Hepatocyte (in vitro differentiated cells): ENCODE results near the gene M1AP. TPM values are rescaled to one million over a fixed set of nuclear protein-coding genes. Genes with fewer than 3 reads are reported as not detected.

ENCODE experiments used
- DNase-seq: peaks from one replicate; pipeline ENCODE4 v3.0.0-alpha.2; 2016; ENCODE audit warnings: low spot score
- H2AFZ ChIP-seq: fragments of 200-600 bp; sonication (generic); 2 replicates; pipeline ENCODE4 v1.6.0; 2016; ENCODE audit warnings: antibody characterized with exemption, mild to moderate bottlenecking
- H3K27ac ChIP-seq: fragments of 200-600 bp; sonication (generic); 2 replicates; pipeline ENCODE4 v1.5.1; 2016; ENCODE audit warnings: mild to moderate bottlenecking
- H3K27me3 ChIP-seq: fragments of 200-600 bp; sonication (generic); 2 replicates; pipeline ENCODE4 v1.6.1; 2016
- H3K36me3 ChIP-seq: fragments of 200-600 bp; sonication (generic); replicated peaks from 2 replicates; pipeline ENCODE4 v1.5.1; 2016; ENCODE audit warnings: low read depth; ENCODE audit not compliant: insufficient read depth
- H3K4me1 ChIP-seq: fragments of 200-600 bp; sonication (generic); 2 replicates; pipeline ENCODE4 v1.5.1; 2016; ENCODE audit warnings: mild to moderate bottlenecking, moderate library complexity; ENCODE audit not compliant: insufficient read depth
- H3K4me2 ChIP-seq: fragments of 200-600 bp; sonication (generic); 2 replicates; pipeline ENCODE4 v1.6.0; 2016
- H3K4me3 ChIP-seq: fragments of 200-600 bp; sonication (generic); 2 replicates; pipeline ENCODE4 v1.5.1; 2016; ENCODE audit warnings: mild to moderate bottlenecking
- H3K79me2 ChIP-seq: fragments of 200-600 bp; sonication (generic); 2 replicates; pipeline ENCODE4 v1.6.0; 2017; ENCODE audit warnings: mild to moderate bottlenecking
- H3K9me2 ChIP-seq: fragments of 200-600 bp; sonication (generic); replicated peaks from 2 replicates; pipeline ENCODE4 v1.6.0; 2017; ENCODE audit warnings: mild to moderate bottlenecking; ENCODE audit not compliant: insufficient read depth
- H3K9me3 ChIP-seq: fragments of 200-600 bp; sonication (generic); 2 replicates; pipeline ENCODE4 v1.5.1; 2016; ENCODE audit warnings: low read depth, mild to moderate bottlenecking
- H4K20me1 ChIP-seq: fragments of 200-600 bp; sonication (generic); 2 replicates; pipeline ENCODE4 v1.6.0; 2016; ENCODE audit warnings: mild to moderate bottlenecking; ENCODE audit not compliant: insufficient read depth, poor library complexity, severe bottlenecking
- EZH2 ChIP-seq: fragments of 200-600 bp; sonication (generic); IDR thresholded peaks from 2 replicates; pipeline ENCODE4 v1.6.1; 2016; ENCODE audit warnings: antibody characterized with exemption, mild to moderate bottlenecking, borderline replicate concordance
- EZH2phosphoT487 ChIP-seq: fragments of 200-600 bp; sonication (generic); IDR thresholded peaks from one replicate; pipeline ENCODE4 v1.6.1; 2018; ENCODE audit warnings: antibody characterized with exemption, mild to moderate bottlenecking, low read depth, moderate library complexity; ENCODE audit not compliant: unreplicated experiment, severe bottlenecking
- WGBS: methylation state at CpG from one replicate; pipeline ENCODE4 v1.1.6; 2016; ENCODE audit warnings: low lambda C conversion rate; ENCODE audit errors: missing lambda C conversion rate; 5-methylcytosine and 5-hydroxymethylcytosine counted together
- polyA plus RNA-seq: library from polyadenylated mRNA; unstranded; fragments of >200 nt; fragmentation: Nextera tagmentation; extraction: Ambion mirVana; gene quantifications from 2 replicates; pipeline ENCODE4 v1.2.1, GENCODE V29; 2016
- total RNA-seq: library from RNA; depleted of rRNA; stranded (reverse); fragments of >200 nt; gene quantifications from 2 replicates; pipeline ENCODE4 v1.2.3, GENCODE V29; 2014
- TF ChIP-seq, protein P1 (sequence below): fragments of 200-600 bp; sonication (generic); IDR thresholded peaks from 2 replicates; pipeline ENCODE4 v1.5.1; 2016; ENCODE audit warnings: antibody characterized with exemption, mild to moderate bottlenecking; ENCODE audit not compliant: poor library complexity

The M1AP gene
- total and polyA plus RNA-seq, 2 experiments from 2014 or later, result 0.30 to 0.70 TPM

- no peaks in the 10 kb centered on the region for H4K20me1 ChIP-seq
- WGBS, result 67% methylated on average over 3 of the region's 3 CpGs
- no peaks in the 10 kb centered on the region for H3K9me2 ChIP-seq
- H3K4me3 ChIP-seq, result no peak overlapping the region
- H3K9me3 ChIP-seq, result no peaks in the 10 kb centered on the region
- no peaks in the 10 kb centered on the region for H3K36me3 ChIP-seq
- H2AFZ ChIP-seq, result no peak overlapping the region
- H3K4me1 ChIP-seq, result no peaks in the 10 kb centered on the region
- no peaks in the 10 kb centered on the region for H3K27me3 ChIP-seq
- H3K27ac ChIP-seq, result no peak overlapping the region
- no peaks in the 10 kb centered on the region for H3K79me2 ChIP-seq
- no peak for DNase-seq
- H3K4me2 ChIP-seq, result no peak overlapping the region
- no peak for TF ChIP-seq EZH2
Observed at GRCh38 chr2:74581463-74581862, 66.7 kb downstream of the M1AP start.

DNA sequence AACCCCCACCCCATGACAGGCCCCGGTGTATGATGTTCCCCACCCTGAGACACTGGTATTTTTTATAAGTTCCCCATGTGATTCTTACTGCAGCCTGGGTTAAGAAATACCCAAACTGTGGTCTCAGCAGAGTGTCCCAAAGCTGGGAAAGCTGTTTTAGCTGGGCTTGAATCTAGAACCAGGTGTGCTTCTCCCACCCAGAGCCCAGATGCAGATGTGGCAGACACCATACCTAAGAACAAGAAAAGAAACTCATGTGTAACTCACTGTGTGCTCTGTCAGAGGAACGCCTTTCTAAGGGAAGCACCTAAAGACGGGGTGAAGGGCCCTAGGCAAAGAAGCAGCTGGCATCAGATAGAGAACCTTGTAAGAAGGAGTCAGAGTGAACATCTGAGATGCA lies 69.7 kb downstream of the M1AP start:
- Histone ChIP-seq H3K27ac (no peak overlapping the region), H3K36me3 (no peaks in the 10 kb centered on the region)
- 90% methylated on average over 3 of the region's 3 CpGs for WGBS

DNA sequence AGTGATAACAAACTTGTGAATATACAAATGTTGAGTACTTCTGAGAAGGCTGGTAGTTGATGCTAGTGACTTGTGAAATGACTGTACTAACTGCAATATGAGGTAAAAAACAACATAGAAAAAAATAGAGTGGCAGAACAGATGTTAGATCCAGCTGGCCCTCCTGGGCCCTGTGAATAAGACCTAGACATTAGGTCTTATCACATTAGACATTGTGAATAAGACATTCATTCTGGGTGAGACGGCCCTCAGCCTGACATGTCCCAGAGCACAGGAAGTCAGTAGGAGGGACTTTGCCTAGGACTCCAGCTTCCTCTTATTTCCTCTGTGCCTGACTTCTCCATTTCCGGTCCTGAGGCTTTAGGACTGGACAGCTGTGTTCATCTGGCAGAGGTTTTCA lies 70.7 kb downstream of the M1AP start:
- WGBS, result 60% methylated on average over 2 of the region's 2 CpGs
- no peaks in the 10 kb centered on the region for H3K79me2 ChIP-seq
- H3K27me3 ChIP-seq, result no peaks in the 10 kb centered on the region
- H2AFZ ChIP-seq, result no peak overlapping the region
- no peaks in the 10 kb centered on the region for H3K9me2 ChIP-seq
- DNase-seq, result no peak
- no peaks in the 10 kb centered on the region for H4K20me1 ChIP-seq
- TF ChIP-seq, protein P1, sequence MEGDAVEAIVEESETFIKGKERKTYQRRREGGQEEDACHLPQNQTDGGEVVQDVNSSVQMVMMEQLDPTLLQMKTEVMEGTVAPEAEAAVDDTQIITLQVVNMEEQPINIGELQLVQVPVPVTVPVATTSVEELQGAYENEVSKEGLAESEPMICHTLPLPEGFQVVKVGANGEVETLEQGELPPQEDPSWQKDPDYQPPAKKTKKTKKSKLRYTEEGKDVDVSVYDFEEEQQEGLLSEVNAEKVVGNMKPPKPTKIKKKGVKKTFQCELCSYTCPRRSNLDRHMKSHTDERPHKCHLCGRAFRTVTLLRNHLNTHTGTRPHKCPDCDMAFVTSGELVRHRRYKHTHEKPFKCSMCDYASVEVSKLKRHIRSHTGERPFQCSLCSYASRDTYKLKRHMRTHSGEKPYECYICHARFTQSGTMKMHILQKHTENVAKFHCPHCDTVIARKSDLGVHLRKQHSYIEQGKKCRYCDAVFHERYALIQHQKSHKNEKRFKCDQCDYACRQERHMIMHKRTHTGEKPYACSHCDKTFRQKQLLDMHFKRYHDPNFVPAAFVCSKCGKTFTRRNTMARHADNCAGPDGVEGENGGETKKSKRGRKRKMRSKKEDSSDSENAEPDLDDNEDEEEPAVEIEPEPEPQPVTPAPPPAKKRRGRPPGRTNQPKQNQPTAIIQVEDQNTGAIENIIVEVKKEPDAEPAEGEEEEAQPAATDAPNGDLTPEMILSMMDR, result no peak
- no peak for TF ChIP-seq EZH2
- no peak for TF ChIP-seq EZH2phosphoT487
- no peak overlapping the region for H3K4me2 ChIP-seq
- peak overlapping the region; percentile 35 for H3K27ac ChIP-seq
- no peaks in the 10 kb centered on the region for H3K9me3 ChIP-seq
- no peaks in the 10 kb centered on the region for H3K4me1 ChIP-seq
- no peak overlapping the region for H3K4me3 ChIP-seq
- H3K36me3 ChIP-seq, result no peaks in the 10 kb centered on the region

More for the DNA sequence above, 69.7 kb downstream of the M1AP start:
- H3K9me2 ChIP-seq, result no peaks in the 10 kb centered on the region
- no peaks in the 10 kb centered on the region for H3K4me1 ChIP-seq
- H3K9me3 ChIP-seq, result no peaks in the 10 kb centered on the region
- H4K20me1 ChIP-seq, result no peaks in the 10 kb centered on the region
- H3K4me2 ChIP-seq, result no peak overlapping the region
- TF ChIP-seq, protein P1, result no peak
- no peak for TF ChIP-seq EZH2
- no peak for TF ChIP-seq EZH2phosphoT487
- H3K27me3 ChIP-seq, result no peaks in the 10 kb centered on the region
- no peak overlapping the region for H3K4me3 ChIP-seq
- no peaks in the 10 kb centered on the region for H3K79me2 ChIP-seq
- H2AFZ ChIP-seq, result no peak overlapping the region
- no peak for DNase-seq

DNA sequence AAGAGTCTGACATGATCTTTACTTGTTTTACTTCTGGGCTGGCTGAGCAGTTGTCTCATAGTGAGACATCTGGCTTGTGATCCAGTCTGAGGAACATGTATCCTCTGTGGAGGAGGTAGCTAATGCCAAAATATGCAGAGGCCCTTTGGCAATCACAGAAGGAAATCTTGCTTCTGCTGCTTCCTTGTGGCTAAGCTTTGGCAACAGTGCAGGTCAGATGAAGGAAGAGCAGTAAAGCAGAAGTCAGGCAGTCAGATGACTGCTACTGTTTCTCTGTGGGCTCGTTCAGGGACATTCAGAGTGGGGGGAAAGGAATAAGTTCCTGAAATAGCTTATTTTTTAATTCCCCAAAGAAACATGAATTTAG lies 71.3 kb downstream of the M1AP start:
- Histone ChIP-seq H3K36me3 (no peaks in the 10 kb centered on the region), H3K4me1 (no peaks in the 10 kb centered on the region), H3K9me2 (no peaks in the 10 kb centered on the region), H3K27me3 (no peaks in the 10 kb centered on the region), H3K9me3 (no peaks in the 10 kb centered on the region), H3K27ac (peak overlapping the region; percentile 35), H3K79me2 (no peaks in the 10 kb centered on the region), H2AFZ (no peak overlapping the region), H3K4me3 (no peak overlapping the region), H3K4me2 (no peak overlapping the region), H4K20me1 (no peaks in the 10 kb centered on the region)
- DNase-seq, result no peak
- 59% methylated on average over 1 of the region's 1 CpG for WGBS
- no peak for TF ChIP-seq EZH2
- TF ChIP-seq EZH2phosphoT487, result no peak
- TF ChIP-seq, protein P1, result no peak
